Measurements from ENCODE around the gene GRID1.

DNA sequence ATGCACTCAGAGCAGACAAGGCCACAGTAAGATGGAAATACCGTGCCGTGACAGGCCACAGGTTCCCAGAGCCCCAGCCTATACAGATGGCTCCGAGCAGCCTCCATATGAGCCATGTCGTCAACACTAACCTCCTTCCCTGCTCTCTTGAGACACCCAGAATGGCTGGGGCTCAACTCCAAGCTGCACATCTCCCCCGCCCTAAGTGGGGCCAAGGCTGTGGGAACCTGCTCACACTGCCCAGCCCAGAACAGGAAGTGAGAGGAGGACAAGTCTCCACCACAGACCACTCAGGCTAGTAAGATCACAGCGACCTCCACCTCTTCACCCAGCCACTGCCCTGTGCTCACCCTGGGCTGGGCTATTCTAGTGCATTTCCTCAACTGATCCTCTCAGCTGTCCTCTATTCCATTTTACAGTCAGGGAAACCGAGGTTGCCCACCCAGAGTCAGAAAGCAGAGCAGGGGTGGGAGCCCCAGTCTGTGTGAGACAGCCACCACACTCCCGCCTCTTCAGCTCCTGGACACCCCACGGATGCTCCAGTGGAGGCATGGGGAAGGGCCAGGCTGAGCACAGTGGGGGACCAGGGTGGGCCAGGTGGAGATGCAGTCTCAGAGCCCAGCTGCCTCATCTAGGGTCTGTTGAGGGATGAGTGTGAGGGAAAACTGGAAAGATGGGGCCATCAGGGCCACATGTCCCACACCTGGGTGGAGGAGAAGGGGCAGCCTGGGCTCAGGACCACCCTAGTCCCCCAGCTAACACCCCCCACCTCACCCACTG is 11.6 kb downstream of the GRID1 start:
- TF ChIP-seq ETS2 (tag; IDR thresholded peaks at IDR 0.05; ENCODE audit: borderline replicate concordance, poor library complexity, severe bottlenecking) (no peak), ZNF740 (CRISPR knock-in tag; IDR thresholded peaks at IDR 0.05) (no peak), ZNF740 (tag; IDR thresholded peaks at IDR 0.05) (no peak), EGR1 (conservative IDR thresholded peaks at IDR 0.05) (no peak), TARDBP (IDR thresholded peaks at IDR 0.05) (no peak)
- TF ChIP-seq, protein P1, sequence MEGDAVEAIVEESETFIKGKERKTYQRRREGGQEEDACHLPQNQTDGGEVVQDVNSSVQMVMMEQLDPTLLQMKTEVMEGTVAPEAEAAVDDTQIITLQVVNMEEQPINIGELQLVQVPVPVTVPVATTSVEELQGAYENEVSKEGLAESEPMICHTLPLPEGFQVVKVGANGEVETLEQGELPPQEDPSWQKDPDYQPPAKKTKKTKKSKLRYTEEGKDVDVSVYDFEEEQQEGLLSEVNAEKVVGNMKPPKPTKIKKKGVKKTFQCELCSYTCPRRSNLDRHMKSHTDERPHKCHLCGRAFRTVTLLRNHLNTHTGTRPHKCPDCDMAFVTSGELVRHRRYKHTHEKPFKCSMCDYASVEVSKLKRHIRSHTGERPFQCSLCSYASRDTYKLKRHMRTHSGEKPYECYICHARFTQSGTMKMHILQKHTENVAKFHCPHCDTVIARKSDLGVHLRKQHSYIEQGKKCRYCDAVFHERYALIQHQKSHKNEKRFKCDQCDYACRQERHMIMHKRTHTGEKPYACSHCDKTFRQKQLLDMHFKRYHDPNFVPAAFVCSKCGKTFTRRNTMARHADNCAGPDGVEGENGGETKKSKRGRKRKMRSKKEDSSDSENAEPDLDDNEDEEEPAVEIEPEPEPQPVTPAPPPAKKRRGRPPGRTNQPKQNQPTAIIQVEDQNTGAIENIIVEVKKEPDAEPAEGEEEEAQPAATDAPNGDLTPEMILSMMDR (IDR thresholded peaks at IDR 0.05 in 2 of 3, conservative IDR thresholded peaks at IDR 0.05 in 1 of 3; ENCODE audit: insufficient read depth in 2 of 3, low read depth in 1 of 3, low read length in 3 of 3), result no peak
